ENCODE results near the gene PTPRCAP. TPM values are rescaled to one million over a fixed set of nuclear protein-coding genes. Genes with fewer than 3 reads are reported as not detected.
A peak's percentile ranks its signal among the peaks of the same experiment; 100 is the strongest.

The PTPRCAP gene
- total and polyA plus RNA-seq, 9 of the 15 experiments (the other 6 are each of a cell fraction or from before 2014, with no cell fraction given) = 0.22 to 2.0 (median 1.1) TPM; not detected in 4

- TF ChIP-seq CREB3 (tag; conservative IDR thresholded peaks at IDR 0.05; ENCODE audit: low read depth) = no peak
- no peak for TF ChIP-seq RBM39 (optimal IDR thresholded peaks at IDR 0.05; ENCODE audit: low read depth, low read length)
- TF ChIP-seq ZNF586 (CRISPR knock-in tag; conservative IDR thresholded peaks at IDR 0.05) = no peak
- TF ChIP-seq PREB (CRISPR knock-in tag; IDR thresholded peaks at IDR 0.05) = no peak
- TF ChIP-seq NR2F6 (CRISPR knock-in tag; IDR thresholded peaks at IDR 0.05) = no peak
- no peak for TF ChIP-seq ZBTB8A (IDR thresholded peaks at IDR 0.05; ENCODE audit: partially characterized antibody)
- peak; percentile 56; the same call in 1 of the 2 replicates for TF ChIP-seq ESRRA (IDR thresholded peaks at IDR 0.05; ENCODE audit: borderline replicate concordance, low read depth)
- no peak for TF ChIP-seq ZBTB33 (CRISPR knock-in tag; IDR thresholded peaks at IDR 0.05)
- TF ChIP-seq STAT5B (CRISPR knock-in tag; IDR thresholded peaks at IDR 0.05) = no peak
- no peak for TF ChIP-seq HMBOX1 (IDR thresholded peaks at IDR 0.05)
- TF ChIP-seq ZNF445 (CRISPR knock-in tag; IDR thresholded peaks at IDR 0.05; ENCODE audit: low read depth) = no peak
- TF ChIP-seq MAFK (IDR thresholded peaks at IDR 0.05; ENCODE audit: low read length) = no peak
- TF ChIP-seq POLR3G (IDR thresholded peaks at IDR 0.05; ENCODE audit: extremely low read depth, insufficient read length, insufficient replicate concordance) = no peak
- TF ChIP-seq ARNT (IDR thresholded peaks at IDR 0.05) = no peak; a peak in 1 of 4 replicates
- TF ChIP-seq ZNF146 (CRISPR knock-in tag; IDR thresholded peaks at IDR 0.05; ENCODE audit: unreplicated experiment) = peak; percentile 6
- no peak for TF ChIP-seq DLX4 (CRISPR knock-in tag; IDR thresholded peaks at IDR 0.05)
- TF ChIP-seq FOXM1 (IDR thresholded peaks at IDR 0.05; ENCODE audit: low read depth) = no peak
- no peak for TF ChIP-seq FOXM1 (CRISPR knock-in tag; IDR thresholded peaks at IDR 0.05; ENCODE audit: low read depth)
- no peak for TF ChIP-seq ZNF589 (CRISPR knock-in tag; IDR thresholded peaks at IDR 0.05; ENCODE audit: low read depth)
- TF ChIP-seq RNF219 (CRISPR knock-in tag; IDR thresholded peaks at IDR 0.05) = no peak
- TF ChIP-seq ZC3H4 (CRISPR knock-in tag; IDR thresholded peaks at IDR 0.05; ENCODE audit: borderline replicate concordance) = no peak
Measured at GRCh38 chr11:67401495-67402191, 35.8 kb downstream of the PTPRCAP start, which contains the start of gene PPP1CA (continued).
